ENCODE results near the gene HLX.

HLX gene

DNA sequence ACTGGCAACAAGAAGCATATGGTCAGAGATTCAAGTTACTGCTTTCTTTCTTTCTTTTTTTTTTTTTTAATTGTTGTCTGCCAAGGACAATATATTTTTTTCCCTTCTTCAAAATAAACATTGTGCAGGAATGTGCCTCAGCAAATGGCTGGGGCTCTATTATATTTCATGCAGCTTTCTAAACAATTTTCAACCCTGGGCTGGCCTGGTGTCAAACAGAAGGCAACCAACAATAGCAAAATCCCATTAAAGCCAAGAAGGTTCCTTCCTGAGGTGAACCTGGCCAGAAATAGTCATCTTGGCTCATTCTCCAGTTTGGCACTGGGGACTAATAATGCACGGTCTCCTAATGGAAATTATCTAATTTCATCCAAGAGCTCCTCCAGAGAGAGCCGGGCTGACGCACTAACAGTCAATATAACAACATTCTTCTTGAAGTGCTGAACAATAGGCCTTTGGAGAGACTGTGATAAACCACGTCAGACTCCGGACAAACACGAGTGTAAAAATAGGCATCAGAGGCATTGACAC is 35.7 kb upstream of the HLX start:
- TF ChIP-seq ZNF70 (CRISPR knock-in tag; IDR thresholded peaks at IDR 0.05) = no peak
- TF ChIP-seq BACH2 (CRISPR knock-in tag; IDR thresholded peaks at IDR 0.05; ENCODE audit: borderline replicate concordance) = no peak
- TF ChIP-seq CSRNP3 (CRISPR knock-in tag; IDR thresholded peaks at IDR 0.05) = no peak
- no peak for TF ChIP-seq POU6F1 (CRISPR knock-in tag; IDR thresholded peaks at IDR 0.05; ENCODE audit: borderline replicate concordance, low read depth)
- no peak for TF ChIP-seq GLIS3 (CRISPR knock-in tag; IDR thresholded peaks at IDR 0.05)
- no peak for TF ChIP-seq ZC3H10 (CRISPR knock-in tag; IDR thresholded peaks at IDR 0.05)
- no peak for TF ChIP-seq SNAI2 (CRISPR knock-in tag; IDR thresholded peaks at IDR 0.05)
- no peak for TF ChIP-seq OSR1 (CRISPR knock-in tag; IDR thresholded peaks at IDR 0.05)
- no peak for TF ChIP-seq ESRRG (CRISPR knock-in tag; IDR thresholded peaks at IDR 0.05)
- TF ChIP-seq ISL1 (CRISPR knock-in tag; IDR thresholded peaks at IDR 0.05) = no peak
- no peak for TF ChIP-seq TCF4 (CRISPR knock-in tag; IDR thresholded peaks at IDR 0.05; ENCODE audit: borderline replicate concordance)
- TF ChIP-seq PATZ1 (CRISPR knock-in tag; IDR thresholded peaks at IDR 0.05; ENCODE audit: borderline replicate concordance) = no peak
- no peak for TF ChIP-seq ARNTL (CRISPR knock-in tag; IDR thresholded peaks at IDR 0.05; ENCODE audit: borderline replicate concordance, low read depth)
- no peak for TF ChIP-seq ZNF8 (CRISPR knock-in tag; IDR thresholded peaks at IDR 0.05)
- TF ChIP-seq PPARA (CRISPR knock-in tag; IDR thresholded peaks at IDR 0.05; ENCODE audit: borderline replicate concordance) = no peak
- TF ChIP-seq TSHZ2 (CRISPR knock-in tag; IDR thresholded peaks at IDR 0.05) = no peak
- no peak for TF ChIP-seq ZFP3 (CRISPR knock-in tag; IDR thresholded peaks at IDR 0.05)
- TF ChIP-seq TOX (CRISPR knock-in tag; IDR thresholded peaks at IDR 0.05; ENCODE audit: borderline replicate concordance) = no peak
- no peak for TF ChIP-seq CSDC2 (CRISPR knock-in tag; IDR thresholded peaks at IDR 0.05)
- no peak for TF ChIP-seq ZNF565 (CRISPR knock-in tag; conservative IDR thresholded peaks at IDR 0.05; ENCODE audit: low read depth)
- ATAC-seq = peak; percentile 56; the same call in 2 of the 3 replicates

GRCh38 chr1:220852408-220852807 is 26.8 kb upstream of the HLX start:
- no peak for ATAC-seq
- TF ChIP-seq ZNF8 (CRISPR knock-in tag; IDR thresholded peaks at IDR 0.05) (no peak), ZC3H10 (CRISPR knock-in tag; IDR thresholded peaks at IDR 0.05) (no peak), TSHZ2 (CRISPR knock-in tag; IDR thresholded peaks at IDR 0.05) (no peak), ISL1 (CRISPR knock-in tag; IDR thresholded peaks at IDR 0.05) (no peak), GLIS3 (CRISPR knock-in tag; IDR thresholded peaks at IDR 0.05) (no peak), SNAI2 (CRISPR knock-in tag; IDR thresholded peaks at IDR 0.05) (no peak), BACH2 (CRISPR knock-in tag; IDR thresholded peaks at IDR 0.05; ENCODE audit: borderline replicate concordance) (no peak), CREB5 (CRISPR knock-in tag; IDR thresholded peaks at IDR 0.05; ENCODE audit: low read depth) (no peak), ZFP30 (CRISPR knock-in tag; IDR thresholded peaks at IDR 0.05) (no peak), TOX (CRISPR knock-in tag; IDR thresholded peaks at IDR 0.05; ENCODE audit: borderline replicate concordance) (no peak), ZNF565 (CRISPR knock-in tag; conservative IDR thresholded peaks at IDR 0.05; ENCODE audit: low read depth) (no peak), PPARA (CRISPR knock-in tag; IDR thresholded peaks at IDR 0.05; ENCODE audit: borderline replicate concordance) (no peak), ZFP3 (CRISPR knock-in tag; IDR thresholded peaks at IDR 0.05) (no peak), POU6F1 (CRISPR knock-in tag; IDR thresholded peaks at IDR 0.05; ENCODE audit: borderline replicate concordance, low read depth) (no peak), ARNTL (CRISPR knock-in tag; IDR thresholded peaks at IDR 0.05; ENCODE audit: borderline replicate concordance, low read depth) (no peak), CSRNP3 (CRISPR knock-in tag; IDR thresholded peaks at IDR 0.05) (no peak), OSR1 (CRISPR knock-in tag; IDR thresholded peaks at IDR 0.05) (no peak), CSDC2 (CRISPR knock-in tag; IDR thresholded peaks at IDR 0.05) (no peak)
